Keratinocyte (primary cell): ENCODE data around the gene PARD3. TPM values are rescaled to one million over a fixed set of nuclear protein-coding genes. Genes with fewer than 3 reads are reported as not detected.
A peak's percentile ranks its signal among the peaks of the same experiment; 100 is the strongest.

Experiments
- DNase-seq: peaks from one replicate; pipeline ENCODE4 v3.0.0-alpha.2; 2011; ENCODE audit warnings: low read depth, missing footprints, low spot score
- FAIRE-seq: peaks from 2 replicates; lab custom pipeline; 2011; peaks lifted over from hg19 to GRCh38; lab: Jason Lieb, UNC
- H2AFZ ChIP-seq: 2 replicates; pipeline ENCODE4 v1.6.0; 2012; ENCODE audit warnings: low read length, control low read depth, inconsistent platforms; ENCODE audit not compliant: control insufficient read depth
- H3K27ac ChIP-seq: 2 replicates; pipeline ENCODE4 v1.5.1; 2011; ENCODE audit warnings: low read length; ENCODE audit not compliant: control insufficient read depth, insufficient read depth
- H3K27me3 ChIP-seq: 3 replicates; pipeline ENCODE4 v1.6.0; 2011; ENCODE audit warnings: low read length; ENCODE audit not compliant: control insufficient read depth, insufficient read depth; ENCODE audit errors: extremely low read depth
- H3K36me3 ChIP-seq, 2 experiments: 2 replicates in 1 of 2; 3 replicates in 1 of 2; pipeline ENCODE4 v1.5.1; 2011; ENCODE audit warnings: low read length in 2 of 2, mild to moderate bottlenecking in 1 of 2; ENCODE audit not compliant: control insufficient read depth in 2 of 2, insufficient read depth in 2 of 2; ENCODE audit errors: extremely low read depth in 1 of 2
- H3K4me1 ChIP-seq: 3 replicates; pipeline ENCODE4 v1.5.1; 2011; ENCODE audit warnings: low read length; ENCODE audit not compliant: control insufficient read depth, insufficient read depth; ENCODE audit errors: extremely low read depth
- H3K4me2 ChIP-seq: 3 replicates; pipeline ENCODE4 v1.6.0; 2011; ENCODE audit warnings: low read depth, low read length; ENCODE audit not compliant: control insufficient read depth, insufficient read depth; ENCODE audit errors: extremely low read depth
- H3K4me3 ChIP-seq, 3 experiments: fragments of 200-600 bp in 1 of 3; sonication (generic) in 1 of 3; 2 replicates in 2 of 3; 3 replicates in 1 of 3; pipeline ENCODE4 v1.5.1; 2011 to 2016; ENCODE audit warnings: low read length in 3 of 3, mild to moderate bottlenecking in 3 of 3, control low read depth in 2 of 3, inconsistent platforms in 1 of 3, low read depth in 1 of 3, mixed read lengths in 1 of 3, mixed run types in 1 of 3, moderate library complexity in 1 of 3; ENCODE audit not compliant: control insufficient read depth in 2 of 3, insufficient read depth in 2 of 3; ENCODE audit errors: extremely low read depth in 1 of 3
- H3K79me2 ChIP-seq: 2 replicates; pipeline ENCODE4 v1.6.0; 2012; ENCODE audit warnings: low read length; ENCODE audit not compliant: control insufficient read depth, insufficient read depth
- H3K9ac ChIP-seq: 3 replicates; pipeline ENCODE4 v1.6.0; 2011; ENCODE audit warnings: low read length; ENCODE audit not compliant: control insufficient read depth, insufficient read depth; ENCODE audit errors: extremely low read depth
- H3K9me1 ChIP-seq: 3 replicates; pipeline ENCODE4 v1.6.0; 2011; ENCODE audit warnings: low read length; ENCODE audit not compliant: control insufficient read depth, insufficient read depth; ENCODE audit errors: extremely low read depth
- H3K9me3 ChIP-seq: 2 replicates; pipeline ENCODE4 v1.5.1; 2012; ENCODE audit warnings: low read depth, low read length; ENCODE audit not compliant: control insufficient read depth
- H4K20me1 ChIP-seq: 3 replicates; pipeline ENCODE4 v1.6.0; 2011; ENCODE audit warnings: low read length; ENCODE audit not compliant: control insufficient read depth, insufficient read depth; ENCODE audit errors: extremely low read depth
- CTCF ChIP-seq, 3 experiments: IDR thresholded peaks in 1 of 3; conservative IDR thresholded peaks in 1 of 3; optimal IDR thresholded peaks in 1 of 3; 2 replicates in 2 of 3; 3 replicates in 1 of 3; pipeline versions ENCODE3 to v1.5.1; 2011; ENCODE audit warnings: low read length in 3 of 3, mild to moderate bottlenecking in 3 of 3, moderate library complexity in 2 of 3, control low read depth in 1 of 3, inconsistent platforms in 1 of 3; ENCODE audit not compliant: insufficient read depth in 2 of 3; ENCODE audit errors: extremely low read depth in 1 of 3
- EZH2 ChIP-seq: IDR thresholded peaks from one replicate; pipeline ENCODE4 v1.6.1; 2012; ENCODE audit warnings: inconsistent platforms, mild to moderate bottlenecking, low read length, moderate library complexity
- dilution Hi-C: fragments of 300-500 bp; cut with MboI; formaldehyde crosslinking; loops from one replicate; pipeline ENCODE4 v1.7.0; 2020; ENCODE audit warnings: low sequenced_read_pairs; ENCODE audit not compliant: extremely low pct_ligation_motif_present
- polyA plus RNA-seq, 5 experiments: library from polyadenylated mRNA; depleted of rRNA in 3 of 5; stranded (reverse) in 3 of 5; stranded (forward) in 1 of 5; unstranded in 1 of 5; fragments of >200 nt; gene quantifications; 1 replicate in 1 of 5; 2 replicates in 3 of 5; 3 replicates in 1 of 5; pipeline versions ENCODE4 v1.2.1 to v1.2.3, GENCODE V29; 2011 to 2012; ENCODE audit warnings: missing spikeins in 2 of 5, low read depth in 1 of 5, low replicate concordance in 1 of 5

PARD3 gene
- polyA plus RNA-seq, 1 donor (not counting 4 experiments of a cell fraction or from before 2014, with no cell fraction given), result 46.4 TPM

DNA sequence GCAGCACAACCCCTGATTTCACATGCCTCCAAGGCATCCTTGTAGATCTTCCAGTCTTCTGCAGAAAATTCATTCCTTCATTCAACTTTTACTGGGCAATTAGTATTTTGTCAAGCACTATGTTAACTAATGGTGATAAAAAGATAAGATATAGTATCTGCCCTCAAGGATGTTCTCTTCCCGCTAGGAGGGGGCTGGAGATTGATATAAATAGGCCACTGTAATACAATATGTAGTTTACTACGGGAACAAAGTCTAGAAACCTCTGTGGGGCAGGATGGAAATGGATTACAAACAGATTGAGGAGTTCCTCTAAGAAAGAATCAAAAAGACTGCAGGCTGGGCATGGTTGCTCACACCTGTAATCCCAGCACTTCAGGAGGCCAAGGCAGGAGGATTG lies 10.3 kb upstream of the PARD3 start:
- no peak overlapping the region for H3K27ac ChIP-seq

DNA sequence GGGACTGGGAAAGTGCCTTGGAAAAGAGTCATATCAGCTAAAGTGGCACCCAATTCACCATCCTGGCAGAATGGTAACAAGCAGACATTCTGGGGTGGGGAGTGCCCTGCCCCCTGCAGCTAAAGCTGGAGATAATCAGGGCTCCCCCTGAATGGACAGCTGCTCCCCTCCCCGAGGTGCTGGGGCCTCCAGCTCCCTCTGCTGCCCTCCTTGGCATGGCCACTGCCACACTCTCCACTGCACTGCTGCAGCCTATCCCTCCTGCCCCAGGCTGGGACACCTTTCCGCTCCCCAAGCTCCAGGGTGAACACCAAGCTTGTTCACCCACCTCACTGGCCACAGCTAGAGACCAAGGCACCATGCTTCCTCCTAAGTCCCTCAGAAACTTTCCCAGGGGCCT lies 9.8 kb upstream of the PARD3 start:
- Histone ChIP-seq H3K27ac (no peak overlapping the region), H3K4me1 (peaks cover 6% of the 10 kb centered on the region), H3K27me3 (no peaks in the 10 kb centered on the region), H3K4me3 (no peak overlapping the region), H3K9me1 (no peaks in the 10 kb centered on the region), H4K20me1 (no peaks in the 10 kb centered on the region), H3K9ac (no peak overlapping the region), H3K9me3 (no peaks in the 10 kb centered on the region), H3K4me2 (no peak overlapping the region), H3K79me2 (no peaks in the 10 kb centered on the region), H3K36me3 (no peaks in the 10 kb centered on the region), H2AFZ (no peak overlapping the region)
- DNase-seq, result no peak
- no peak for TF ChIP-seq EZH2
- TF ChIP-seq CTCF (optimal IDR thresholded peaks at IDR 0.05 in 1 of 3, IDR thresholded peaks at IDR 0.05 in 1 of 3, conservative IDR thresholded peaks at IDR 0.05 in 1 of 3; ENCODE audit: extremely low read depth in 1 of 3, insufficient read depth in 2 of 3, low read length in 3 of 3), result peak in 2 of 3 experiments; percentile 1 to 38
- dilution Hi-C loops, result no loop called here
- FAIRE-seq, result no peak

More for the DNA sequence above, 10.3 kb upstream of the PARD3 start:
- H2AFZ ChIP-seq, result no peak overlapping the region
- FAIRE-seq (no peak), DNase-seq (no peak)
- H4K20me1 ChIP-seq, result no peaks in the 10 kb centered on the region
- H3K27me3 ChIP-seq, result no peaks in the 10 kb centered on the region
- H3K9ac ChIP-seq, result no peak overlapping the region
- peaks cover 6% of the 10 kb centered on the region for H3K4me1 ChIP-seq
- no peak overlapping the region for H3K4me2 ChIP-seq
- no peaks in the 10 kb centered on the region for H3K79me2 ChIP-seq
- no peaks in the 10 kb centered on the region for H3K9me3 ChIP-seq
- dilution Hi-C loops, result no loop called here
- H3K9me1 ChIP-seq, result no peaks in the 10 kb centered on the region
- H3K4me3 ChIP-seq, result no peak overlapping the region
- no peaks in the 10 kb centered on the region for H3K36me3 ChIP-seq
- TF ChIP-seq CTCF (optimal IDR thresholded peaks at IDR 0.05 in 1 of 3, IDR thresholded peaks at IDR 0.05 in 1 of 3, conservative IDR thresholded peaks at IDR 0.05 in 1 of 3; ENCODE audit: extremely low read depth in 1 of 3, insufficient read depth in 2 of 3, low read length in 3 of 3), result no peak
- no peak for TF ChIP-seq EZH2
